HG02588 (cell line): Measurements from ENCODE around the gene VGLL4.
"Not testable (repeated sequence)": the region's sequence is repeated elsewhere in the genome, so short reads cannot be mapped to it uniquely, and the experiment has no call there.

ENCODE experiments used
- ATAC-seq: cut with Tn5 transposase; IDR thresholded peaks from one replicate; pipeline ENCODE4 v1.9.1; 2021; ENCODE audit warnings: mild to moderate bottlenecking, moderate library complexity; ENCODE audit not compliant: unreplicated experiment

Gene VGLL4

GRCh38 chr3:11643605-11644087 is at the start of gene VGLL4:
VGLL4 (minus strand) TSS chr3:11643915; CDS start chr3:11643518, 397 bp downstream.
- ATAC-seq = peak; percentile 59

- no peak for ATAC-seq
Observed at GRCh38 chr3:11692532-11692813, 48.8 kb upstream of the VGLL4 start.

GRCh38 chr3:11691767-11692531 is 48.2 kb upstream of the VGLL4 start:
- no peak for ATAC-seq

GRCh38 chr3:11690863-11691766 is 47.4 kb upstream of the VGLL4 start:
- ATAC-seq = no peak

- ATAC-seq = no peak
Observed at GRCh38 chr3:11689749-11690148, 46.0 kb upstream of the VGLL4 start.

GRCh38 chr3:11684980-11685379 is 41.3 kb upstream of the VGLL4 start:
- ATAC-seq = not testable (repeated sequence)

GRCh38 chr3:11680509-11680908 is 36.8 kb upstream of the VGLL4 start:
- no peak for ATAC-seq

GRCh38 chr3:11679964-11680363 is 36.2 kb upstream of the VGLL4 start:
- no peak for ATAC-seq

GRCh38 chr3:11672363-11672762 is 28.6 kb upstream of the VGLL4 start:
- no peak for ATAC-seq

- ATAC-seq = no peak
Observed at GRCh38 chr3:11671648-11672100, 28.0 kb upstream of the VGLL4 start.

GRCh38 chr3:11668243-11669235 is 24.8 kb upstream of the VGLL4 start:
- ATAC-seq = no peak

GRCh38 chr3:11665331-11665730 is 21.6 kb upstream of the VGLL4 start:
- no peak for ATAC-seq

GRCh38 chr3:11662392-11662990 is 18.8 kb upstream of the VGLL4 start:
- no peak for ATAC-seq

GRCh38 chr3:11661827-11662226 is 18.1 kb upstream of the VGLL4 start:
- ATAC-seq = no peak

GRCh38 chr3:11661052-11661656 is 17.4 kb upstream of the VGLL4 start:
- no peak for ATAC-seq

GRCh38 chr3:11660242-11660641 is 16.5 kb upstream of the VGLL4 start:
- no peak for ATAC-seq

GRCh38 chr3:11658180-11658579 is 14.5 kb upstream of the VGLL4 start:
- ATAC-seq = no peak

GRCh38 chr3:11655196-11655928 is 11.6 kb upstream of the VGLL4 start:
- no peak for ATAC-seq

- no peak for ATAC-seq
Observed at GRCh38 chr3:11654166-11654565, 10.5 kb upstream of the VGLL4 start.
